MG63 (cell line): ENCODE measurements around the gene POU6F2. TPM values are rescaled to one million over a fixed set of nuclear protein-coding genes. Genes with fewer than 3 reads are reported as not detected.

ENCODE experiments used
- DNase-seq: peaks from one replicate; pipeline ENCODE4 v3.0.0-alpha.2; 2020
- H3K27me3 ChIP-seq: fragments of 250-450 bp; sonication (Bioruptor Pico); 2 replicates; pipeline ENCODE4 v1.5.1; 2020; ENCODE audit warnings: mild to moderate bottlenecking, moderate library complexity
- H3K36me3 ChIP-seq: fragments of 250-450 bp; sonication (Bioruptor Pico); 2 replicates; pipeline ENCODE4 v1.5.1; 2020; ENCODE audit warnings: mild to moderate bottlenecking, moderate library complexity
- H3K4me3 ChIP-seq: fragments of 250-450 bp; sonication (Bioruptor Pico); 2 replicates; pipeline ENCODE4 v1.5.1; 2020; ENCODE audit warnings: mild to moderate bottlenecking, moderate library complexity
- H3K9me3 ChIP-seq: fragments of 250-450 bp; sonication (Bioruptor Pico); 2 replicates; pipeline ENCODE4 v1.5.1; 2020; ENCODE audit warnings: mild to moderate bottlenecking, moderate library complexity
- total RNA-seq: library from RNA; depleted of rRNA; stranded (reverse); fragments of >200 nt; shearing (Covaris generic); gene quantifications from 2 replicates; pipeline ENCODE4 v1.2.3, GENCODE V29; 2014; ENCODE audit warnings: low replicate concordance

The POU6F2 gene
- total RNA-seq, 1 experiment from 2014 or later, result not detected

DNA sequence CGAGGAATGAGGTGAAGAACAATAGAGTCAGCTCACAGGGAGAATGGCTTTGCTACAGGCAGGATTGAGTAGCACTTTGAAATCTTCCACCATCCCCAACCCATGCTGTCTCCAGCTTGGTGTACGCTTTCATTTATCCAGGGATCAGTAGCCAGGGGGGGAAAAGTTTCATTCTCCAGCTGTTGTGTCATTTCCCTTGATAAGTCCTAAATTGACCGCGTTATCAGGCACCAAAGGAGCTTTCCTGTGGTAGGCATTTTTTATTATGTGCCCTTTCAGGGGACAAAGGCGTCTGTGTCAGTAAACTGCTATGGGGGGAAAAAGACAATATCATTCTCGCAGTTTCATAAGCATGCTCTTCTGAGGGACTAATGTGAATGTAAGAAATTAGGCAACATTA, 481.9 kb downstream of the POU6F2 start:
- Histone ChIP-seq H3K27me3 (no peaks in the 10 kb centered on the region), H3K9me3 (no peaks in the 10 kb centered on the region), H3K36me3 (no peaks in the 10 kb centered on the region), H3K4me3 (no peak overlapping the region)
- no peak for DNase-seq

DNA sequence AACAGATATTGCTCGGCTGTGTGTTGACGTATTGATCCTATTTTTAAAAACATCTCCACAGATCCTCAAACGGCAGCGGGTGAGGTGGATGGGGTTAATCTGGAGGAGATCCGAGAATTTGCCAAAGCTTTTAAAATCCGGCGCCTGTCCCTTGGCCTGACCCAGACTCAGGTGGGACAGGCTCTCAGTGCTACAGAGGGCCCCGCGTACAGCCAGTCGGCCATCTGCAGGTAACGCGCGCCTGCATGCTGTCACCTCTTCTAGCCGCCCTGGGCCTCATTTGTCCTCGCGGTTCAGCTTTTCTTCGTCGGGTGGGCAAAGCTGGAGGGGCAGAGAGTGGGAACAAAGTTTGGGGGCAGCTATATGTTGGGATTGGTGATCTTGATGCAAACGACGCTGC, 482.8 kb downstream of the POU6F2 start:
- Histone ChIP-seq H3K9me3 (no peaks in the 10 kb centered on the region), H3K36me3 (no peaks in the 10 kb centered on the region), H3K4me3 (no peak overlapping the region), H3K27me3 (no peaks in the 10 kb centered on the region)
- no peak for DNase-seq

DNA sequence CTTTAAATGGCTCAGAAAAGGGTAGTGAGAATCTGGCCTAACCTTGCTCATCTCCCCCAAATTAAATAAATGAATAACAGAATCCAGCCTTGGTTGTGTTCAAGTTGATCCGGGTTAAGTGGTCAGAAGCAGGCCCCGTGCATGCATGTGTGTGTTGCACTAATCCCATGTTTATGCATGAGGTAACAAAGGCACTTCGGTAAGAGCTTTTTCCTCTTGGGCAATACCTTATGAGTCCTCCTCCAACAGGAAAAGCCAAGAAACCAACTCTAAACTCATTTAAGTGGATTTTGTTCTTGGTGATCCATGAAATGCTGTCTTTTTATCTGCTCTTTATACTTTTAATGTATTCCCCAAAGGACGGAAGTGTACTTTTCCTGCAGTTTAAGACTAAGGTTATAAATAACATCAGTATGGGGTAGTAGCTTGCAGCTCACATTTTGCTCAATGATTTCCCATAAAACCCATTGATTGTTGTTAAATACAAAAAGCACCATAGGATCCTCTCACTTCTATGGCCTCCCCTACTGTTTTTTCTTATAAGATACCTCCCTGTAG, 483.6 kb downstream of the POU6F2 start:
- no peaks in the 10 kb centered on the region for H3K36me3 ChIP-seq
- DNase-seq, result no peak
- H3K4me3 ChIP-seq, result no peak overlapping the region
- no peaks in the 10 kb centered on the region for H3K9me3 ChIP-seq
- H3K27me3 ChIP-seq, result no peaks in the 10 kb centered on the region

DNA sequence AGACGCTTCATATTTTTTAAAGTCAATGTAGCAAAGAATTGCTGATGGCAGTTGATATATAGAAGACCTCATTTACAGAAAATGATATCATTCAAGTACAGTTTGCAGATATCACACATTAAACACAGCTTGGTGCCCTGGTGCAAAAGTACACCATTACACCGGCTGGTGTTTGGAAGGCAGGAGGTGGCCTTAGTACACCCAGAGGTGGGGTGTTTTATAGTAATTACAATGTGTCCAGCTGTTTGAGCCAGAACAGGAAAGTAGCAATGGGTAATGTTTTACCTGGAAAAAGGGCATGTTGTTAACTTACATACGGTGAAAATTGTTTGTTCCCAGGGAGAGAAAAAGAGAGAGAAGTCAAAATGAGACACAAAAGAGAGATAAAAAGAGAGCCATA, 485.5 kb downstream of the POU6F2 start:
- DNase-seq, result no peak
- H3K9me3 ChIP-seq, result no peaks in the 10 kb centered on the region
- 0 out of 2 replicates have a peak, but pooled peaks cover 2% of the 10 kb centered on the region for H3K27me3 ChIP-seq
- H3K4me3 ChIP-seq, result no peak overlapping the region
- no peaks in the 10 kb centered on the region for H3K36me3 ChIP-seq

DNA sequence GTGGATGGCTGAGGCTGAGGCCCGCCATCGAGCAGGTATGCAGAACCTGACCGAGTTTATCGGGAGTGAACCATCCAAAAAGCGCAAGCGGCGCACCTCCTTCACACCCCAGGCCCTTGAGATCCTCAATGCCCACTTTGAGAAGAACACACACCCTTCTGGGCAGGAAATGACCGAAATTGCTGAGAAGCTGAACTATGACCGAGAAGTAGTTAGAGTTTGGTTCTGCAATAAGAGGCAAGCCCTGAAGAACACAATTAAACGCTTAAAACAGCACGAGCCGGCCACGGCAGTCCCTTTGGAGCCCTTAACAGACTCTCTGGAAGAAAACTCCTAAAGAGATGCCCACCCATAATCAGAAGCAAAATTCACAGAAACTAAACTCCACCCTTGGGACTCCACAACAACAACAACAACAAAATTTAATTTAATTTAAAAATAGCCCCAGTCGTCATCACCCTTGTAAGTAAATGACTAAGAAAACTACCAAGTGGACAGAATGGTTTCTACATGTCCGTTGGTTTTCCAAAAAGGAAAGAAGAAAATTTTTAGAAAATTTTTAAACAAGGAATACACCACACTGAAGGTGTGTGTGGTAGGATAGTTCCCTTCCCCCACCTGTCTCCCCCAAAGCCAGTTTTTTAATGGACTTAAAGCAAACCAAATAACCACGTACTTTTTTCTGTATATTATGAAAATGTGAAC, 486.8 kb downstream of the POU6F2 start:
- no peaks in the 10 kb centered on the region for H3K36me3 ChIP-seq
- H3K9me3 ChIP-seq, result no peaks in the 10 kb centered on the region
- no peak overlapping the region for H3K4me3 ChIP-seq
- no peak for DNase-seq
- peaks cover 6% of the 10 kb centered on the region; the same call in 1 of the 2 replicates for H3K27me3 ChIP-seq

GRCh38 chr7:39465055-39465929, 487.6 kb downstream of the POU6F2 start:
- peak; percentile 28 for DNase-seq
- Histone ChIP-seq H3K9me3 (no peaks in the 10 kb centered on the region), H3K36me3 (no peaks in the 10 kb centered on the region), H3K27me3 (peaks cover 6% of the 10 kb centered on the region; the same call in 1 of the 2 replicates), H3K4me3 (no peak overlapping the region)

- no peak for DNase-seq
- Histone ChIP-seq H3K9me3 (no peaks in the 10 kb centered on the region), H3K4me3 (no peak overlapping the region), H3K36me3 (no peaks in the 10 kb centered on the region), H3K27me3 (peaks cover 6% of the 10 kb centered on the region; the same call in 1 of the 2 replicates)
Observed at GRCh38 chr7:39468261-39468660, 490.6 kb downstream of the POU6F2 start.

DNA sequence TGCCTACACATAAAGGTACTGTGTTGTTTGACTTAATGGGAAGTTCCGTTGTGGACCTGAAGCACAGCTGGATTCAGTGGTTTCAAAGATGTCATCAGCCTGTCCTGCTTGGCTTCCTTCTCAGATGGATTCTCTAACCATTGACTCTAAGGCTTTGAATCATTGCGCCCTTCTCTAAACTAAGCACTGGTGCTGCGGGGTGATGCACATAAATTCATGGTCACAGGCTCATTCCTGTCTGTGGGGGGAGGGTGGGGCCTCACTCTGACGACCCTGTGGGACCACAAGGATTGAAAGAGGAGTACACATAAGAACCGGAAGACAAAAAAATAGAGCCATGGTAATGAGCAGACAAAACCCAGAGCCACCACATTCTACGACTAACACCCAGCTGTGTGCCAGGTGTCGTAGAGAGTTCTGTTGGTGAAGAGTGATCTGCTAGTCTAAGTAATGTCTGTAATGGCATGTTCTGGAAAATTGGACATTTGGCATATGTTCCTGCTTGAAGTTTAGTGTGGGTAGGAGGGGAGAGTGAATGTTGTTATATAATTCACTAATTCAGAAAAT, 491.2 kb downstream of the POU6F2 start:
- no peak overlapping the region for H3K4me3 ChIP-seq
- DNase-seq, result no peak
- no peaks in the 10 kb centered on the region for H3K9me3 ChIP-seq
- H3K27me3 ChIP-seq, result peaks cover 6% of the 10 kb centered on the region; the same call in 1 of the 2 replicates
- H3K36me3 ChIP-seq, result no peaks in the 10 kb centered on the region

GRCh38 chr7:39480901-39481300, 503.2 kb downstream of the POU6F2 start:
- H3K36me3 ChIP-seq, result no peaks in the 10 kb centered on the region
- no peak for DNase-seq
- H3K9me3 ChIP-seq, result no peaks in the 10 kb centered on the region
- H3K27me3 ChIP-seq, result no peaks in the 10 kb centered on the region; the same call in 1 of the 2 replicates
- no peak overlapping the region for H3K4me3 ChIP-seq

- no peaks in the 10 kb centered on the region for H3K36me3 ChIP-seq
- no peak for DNase-seq
- no peak overlapping the region for H3K4me3 ChIP-seq
- H3K9me3 ChIP-seq, result no peaks in the 10 kb centered on the region
- no peaks in the 10 kb centered on the region; the same call in 1 of the 2 replicates for H3K27me3 ChIP-seq
Observed at GRCh38 chr7:39488467-39489393, 511.0 kb downstream of the POU6F2 start.

DNA sequence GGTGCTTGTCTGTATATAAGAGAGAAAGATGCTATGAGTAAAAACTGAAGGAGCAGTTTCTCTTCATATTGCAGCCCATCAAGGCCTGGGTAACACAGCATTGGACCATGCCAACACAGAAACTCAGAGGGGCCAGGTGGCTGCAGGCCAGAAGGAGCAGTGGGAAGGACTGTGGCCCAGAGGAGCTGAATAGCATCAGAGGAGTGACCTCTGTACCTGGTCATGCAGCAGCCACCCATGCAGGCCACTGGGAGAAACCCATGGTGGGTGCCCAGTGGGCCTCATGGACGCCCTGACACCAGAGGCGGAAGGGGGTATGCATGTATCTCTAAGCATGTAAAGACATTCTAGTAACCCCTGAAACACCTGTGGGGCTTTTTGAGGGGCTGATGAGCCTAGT, 512.6 kb downstream of the POU6F2 start:
- no peaks in the 10 kb centered on the region for H3K27me3 ChIP-seq
- H3K36me3 ChIP-seq, result no peaks in the 10 kb centered on the region
- DNase-seq, result no peak

GRCh38 chr7:39493934-39494333, 516.2 kb downstream of the POU6F2 start:
- Histone ChIP-seq H3K36me3 (no peaks in the 10 kb centered on the region), H3K4me3 (no peak overlapping the region), H3K27me3 (no peaks in the 10 kb centered on the region), H3K9me3 (no peaks in the 10 kb centered on the region)
- DNase-seq, result no peak

More for the DNA sequence above, 512.6 kb downstream of the POU6F2 start:
- Histone ChIP-seq H3K4me3 (no peak overlapping the region), H3K9me3 (no peaks in the 10 kb centered on the region)

GRCh38 chr7:39501358-39501757, 523.6 kb downstream of the POU6F2 start:
- no peak for DNase-seq
- H3K4me3 ChIP-seq, result no peak overlapping the region
- H3K36me3 ChIP-seq, result no peaks in the 10 kb centered on the region
- H3K9me3 ChIP-seq, result no peaks in the 10 kb centered on the region
- no peaks in the 10 kb centered on the region for H3K27me3 ChIP-seq

GRCh38 chr7:39504963-39505362, 527.3 kb downstream of the POU6F2 start:
- Histone ChIP-seq H3K27me3 (no peaks in the 10 kb centered on the region), H3K36me3 (no peaks in the 10 kb centered on the region), H3K4me3 (no peak overlapping the region), H3K9me3 (no peaks in the 10 kb centered on the region)
- peak; percentile 88 for DNase-seq

- H3K4me3 ChIP-seq, result no peak overlapping the region
- no peaks in the 10 kb centered on the region for H3K36me3 ChIP-seq
- H3K9me3 ChIP-seq, result no peaks in the 10 kb centered on the region
- DNase-seq, result peak; percentile 51
- H3K27me3 ChIP-seq, result no peaks in the 10 kb centered on the region
Observed at GRCh38 chr7:39507866-39508551, 530.3 kb downstream of the POU6F2 start.

DNA sequence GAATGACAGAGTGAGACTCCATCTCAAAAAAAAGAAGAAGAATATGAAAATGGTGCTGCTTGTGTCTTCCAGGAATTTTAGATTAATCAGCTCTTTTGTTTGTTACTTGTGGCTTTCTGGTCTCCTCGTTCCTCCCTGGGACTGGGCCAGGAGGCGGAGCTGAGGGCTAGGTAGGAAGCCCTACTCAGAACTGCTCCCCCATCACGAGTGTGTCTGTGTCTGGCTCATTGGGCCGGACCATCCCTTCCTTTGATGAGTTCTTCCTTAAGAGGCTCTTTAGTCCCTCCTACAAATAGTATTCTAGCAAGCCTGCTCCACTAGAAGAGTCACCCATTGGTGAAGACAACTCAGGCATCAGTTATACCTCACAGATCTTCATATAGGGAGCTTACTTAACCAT, 531.7 kb downstream of the POU6F2 start:
- H3K36me3 ChIP-seq, result no peaks in the 10 kb centered on the region
- no peak for DNase-seq

More for the DNA sequence above, 531.7 kb downstream of the POU6F2 start:
- no peak overlapping the region for H3K4me3 ChIP-seq
- H3K27me3 ChIP-seq, result no peaks in the 10 kb centered on the region
- H3K9me3 ChIP-seq, result no peaks in the 10 kb centered on the region
